ENCODE measurements around the gene NDEL1. TPM values are rescaled to one million over a fixed set of nuclear protein-coding genes. Genes with fewer than 3 reads are reported as not detected.

Gene NDEL1
- total RNA-seq, 1 donor from 2014 or later, result 60.2 TPM

GRCh38 chr17:8485491-8485890 is 49.8 kb downstream of the NDEL1 start:
- peaks cover 81% of the 10 kb centered on the region for H3K36me3 Mint-ChIP-seq
- H3K27me3 Mint-ChIP-seq (ENCODE audit: low read depth), result no peaks in the 10 kb centered on the region
- no peaks in the 10 kb centered on the region for H3K4me1 Mint-ChIP-seq
- peaks cover 15% of the 10 kb centered on the region for H3K9me3 Mint-ChIP-seq
- TF ChIP-seq CTCF (IDR thresholded peaks at IDR 0.05; ENCODE audit: unreplicated experiment), result no peak
- H3K4me3 Mint-ChIP-seq, result no peak overlapping the region
- DNase-seq (ENCODE audit: low spot score in 2 of 2, unreplicated experiment in 2 of 2), result no peak
- no peak overlapping the region for H3K27ac Mint-ChIP-seq

- H3K9me3 Mint-ChIP-seq, result peaks cover 15% of the 10 kb centered on the region
- no peak for DNase-seq (ENCODE audit: low spot score in 2 of 2, unreplicated experiment in 2 of 2)
- no peak for TF ChIP-seq CTCF (IDR thresholded peaks at IDR 0.05; ENCODE audit: unreplicated experiment)
- H3K4me3 Mint-ChIP-seq, result no peak overlapping the region
- no peaks in the 10 kb centered on the region for H3K27me3 Mint-ChIP-seq (ENCODE audit: low read depth)
- H3K4me1 Mint-ChIP-seq, result no peaks in the 10 kb centered on the region
- H3K36me3 Mint-ChIP-seq, result peaks cover 82% of the 10 kb centered on the region
- no peak overlapping the region for H3K27ac Mint-ChIP-seq
Observed at GRCh38 chr17:8487130-8487645, 51.5 kb downstream of the NDEL1 start.

- no peak for DNase-seq (ENCODE audit: low spot score in 2 of 2, unreplicated experiment in 2 of 2)
- no peak for TF ChIP-seq CTCF (IDR thresholded peaks at IDR 0.05; ENCODE audit: unreplicated experiment)
- Mint-ChIP-seq H3K4me1 (no peaks in the 10 kb centered on the region), H3K4me3 (no peak overlapping the region), H3K27me3 (ENCODE audit: low read depth) (no peaks in the 10 kb centered on the region), H3K27ac (peak overlapping the region; percentile 44), H3K9me3 (peaks cover 15% of the 10 kb centered on the region), H3K36me3 (peaks cover 82% of the 10 kb centered on the region)
Observed at GRCh38 chr17:8487743-8488142, 52.1 kb downstream of the NDEL1 start.

- Mint-ChIP-seq H3K36me3 (peaks cover 76% of the 10 kb centered on the region), H3K4me3 (no peak overlapping the region), H3K4me1 (no peaks in the 10 kb centered on the region), H3K27ac (no peak overlapping the region), H3K9me3 (peaks cover 15% of the 10 kb centered on the region), H3K27me3 (ENCODE audit: low read depth) (no peaks in the 10 kb centered on the region)
- no peak for DNase-seq (ENCODE audit: low spot score in 2 of 2, unreplicated experiment in 2 of 2)
- no peak for TF ChIP-seq CTCF (IDR thresholded peaks at IDR 0.05; ENCODE audit: unreplicated experiment)
Observed at GRCh38 chr17:8488491-8488890, 52.8 kb downstream of the NDEL1 start.

GRCh38 chr17:8488901-8489300 is 53.2 kb downstream of the NDEL1 start:
- Mint-ChIP-seq H3K4me1 (no peaks in the 10 kb centered on the region), H3K4me3 (no peak overlapping the region), H3K36me3 (peaks cover 75% of the 10 kb centered on the region), H3K27me3 (ENCODE audit: low read depth) (no peaks in the 10 kb centered on the region), H3K9me3 (peaks cover 15% of the 10 kb centered on the region), H3K27ac (peak overlapping the region; percentile 16)
- no peak for TF ChIP-seq CTCF (IDR thresholded peaks at IDR 0.05; ENCODE audit: unreplicated experiment)
- no peak for DNase-seq (ENCODE audit: low spot score in 2 of 2, unreplicated experiment in 2 of 2)

- Mint-ChIP-seq H3K36me3 (peaks cover 76% of the 10 kb centered on the region), H3K4me3 (no peak overlapping the region), H3K9me3 (peaks cover 10% of the 10 kb centered on the region), H3K4me1 (no peaks in the 10 kb centered on the region), H3K27me3 (ENCODE audit: low read depth) (no peaks in the 10 kb centered on the region), H3K27ac (no peak overlapping the region)
- DNase-seq (ENCODE audit: low spot score in 2 of 2, unreplicated experiment in 2 of 2), result no peak
- no peak for TF ChIP-seq CTCF (IDR thresholded peaks at IDR 0.05; ENCODE audit: unreplicated experiment)
Observed at GRCh38 chr17:8489841-8490240, 54.2 kb downstream of the NDEL1 start.
